GM19023 (cell line): ENCODE results near the gene SORCS2.

Experiments
- ATAC-seq: cut with Tn5 transposase; IDR thresholded peaks from one replicate; pipeline ENCODE4 v1.9.1; 2021; ENCODE audit warnings: mild to moderate bottlenecking, moderate library complexity; ENCODE audit not compliant: unreplicated experiment

The SORCS2 gene

DNA sequence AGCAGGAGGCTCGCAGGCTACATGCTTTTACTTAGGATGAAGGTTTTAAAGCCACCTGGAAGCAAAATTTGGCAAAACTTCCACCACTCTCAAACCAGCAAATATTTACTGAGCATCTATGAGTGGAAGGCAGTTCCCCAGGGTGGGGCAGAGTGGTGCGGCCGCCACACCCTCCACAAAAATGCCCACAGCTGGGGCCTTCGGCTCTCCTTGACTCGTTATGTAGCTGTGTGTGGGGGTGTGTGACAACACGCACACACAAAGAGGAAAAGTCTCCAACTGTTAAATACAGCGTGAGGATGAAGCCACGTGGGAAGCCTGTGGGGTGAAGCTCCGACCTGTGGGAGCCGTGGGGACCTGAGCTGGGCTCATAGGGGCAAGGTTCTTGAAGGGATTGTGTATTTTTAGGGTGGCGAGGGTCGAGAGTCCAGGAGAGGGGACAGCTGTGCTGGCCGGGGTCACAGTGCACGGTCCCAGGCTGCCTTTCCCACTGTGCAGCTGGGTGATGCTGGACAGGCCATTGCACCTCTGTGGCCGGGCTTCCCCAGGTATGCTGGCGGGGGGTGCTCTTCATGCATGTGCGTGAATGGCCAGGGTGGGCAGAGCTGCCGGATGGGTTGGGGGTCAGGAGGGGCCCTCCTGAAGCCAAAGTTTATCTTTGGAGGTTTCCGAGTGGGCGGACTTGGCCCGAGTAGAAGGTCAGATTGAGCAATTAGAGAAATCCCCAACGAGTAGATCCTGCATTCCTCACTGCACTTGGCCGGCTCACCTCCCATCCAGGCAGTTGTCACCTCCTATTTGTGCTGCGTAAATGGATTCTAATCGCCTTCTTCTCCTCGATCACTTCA is 25.4 kb downstream of the SORCS2 start:
- ATAC-seq = no peak

DNA sequence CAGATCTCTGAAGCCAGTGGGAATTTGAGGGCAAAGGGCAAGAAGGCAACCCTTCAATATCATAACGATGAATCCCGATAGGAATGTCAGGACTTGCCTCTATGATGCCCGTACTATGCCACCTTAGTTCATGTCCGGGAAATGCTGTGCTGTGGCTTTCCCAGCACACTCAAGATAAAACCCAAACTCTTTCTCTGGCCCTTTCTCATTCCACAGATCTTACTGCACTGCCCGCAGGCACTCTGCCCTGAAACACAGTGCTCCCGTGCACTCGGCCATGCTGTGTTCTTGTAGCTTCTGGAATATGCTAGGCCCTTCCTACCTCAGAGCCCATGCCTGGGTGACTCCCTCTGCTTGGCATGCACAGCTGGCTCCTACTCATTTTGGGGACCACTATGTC is 26.3 kb downstream of the SORCS2 start:
- no peak for ATAC-seq

DNA sequence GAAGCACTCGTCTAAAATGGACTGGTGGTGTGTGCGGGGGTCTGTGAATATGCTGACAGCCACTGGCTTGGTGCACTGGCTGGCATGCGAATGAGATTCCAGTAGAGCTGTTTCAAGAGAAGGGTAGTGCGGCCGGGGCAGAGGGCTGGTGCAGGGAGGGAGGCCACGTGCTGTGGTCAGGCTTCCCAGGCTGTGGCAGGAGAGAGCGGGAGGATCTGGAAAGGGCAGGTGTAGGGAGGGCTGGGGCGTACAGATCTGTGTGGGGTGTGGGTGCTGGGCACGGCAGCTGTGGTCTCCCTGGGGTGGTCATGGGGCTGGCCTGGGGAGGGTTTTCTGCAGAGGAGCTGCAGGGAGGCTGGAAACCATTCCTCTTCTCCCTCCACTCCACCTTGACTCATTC is 30.2 kb downstream of the SORCS2 start:
- no peak for ATAC-seq

DNA sequence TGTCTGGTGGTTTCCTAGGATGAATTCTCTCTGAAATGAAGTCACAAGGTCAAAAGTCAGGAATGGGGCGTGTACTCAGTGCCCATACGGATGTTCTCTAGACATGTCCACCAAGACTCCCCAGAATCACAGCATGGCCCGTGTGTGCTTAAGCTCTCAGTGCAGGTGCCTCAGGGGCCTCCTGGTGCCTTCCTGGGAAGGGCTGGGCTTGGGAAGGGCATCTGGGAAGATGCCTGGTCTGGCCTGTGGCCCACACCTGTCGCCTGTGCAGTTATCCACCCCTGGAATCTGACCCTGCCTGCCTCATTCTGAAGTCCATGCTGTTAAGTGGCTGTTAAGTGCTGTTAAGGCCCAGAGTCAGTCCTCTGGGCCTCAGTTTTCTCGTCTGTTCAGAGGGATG is 31.2 kb downstream of the SORCS2 start:
- ATAC-seq = no peak

DNA sequence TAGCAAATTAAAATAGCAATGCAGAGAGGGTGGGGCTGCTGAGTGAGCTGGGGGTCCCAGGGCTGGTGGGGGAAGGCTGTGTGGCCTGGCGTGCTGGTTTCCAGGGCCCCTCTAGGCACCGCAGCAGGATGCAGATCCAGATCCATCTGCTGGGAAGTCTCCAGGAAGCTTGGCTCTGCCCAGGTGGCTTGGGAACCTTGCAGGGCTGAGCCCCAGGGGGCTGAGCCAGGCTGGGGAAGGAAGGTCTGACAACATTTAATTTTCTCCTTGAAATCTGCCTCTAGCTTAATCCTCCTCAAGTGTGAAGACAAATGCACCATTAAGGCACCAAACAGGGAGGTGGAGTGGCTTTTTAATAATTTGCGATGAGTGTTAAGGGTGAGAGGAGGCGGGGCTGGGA is 31.7 kb downstream of the SORCS2 start:
- no peak for ATAC-seq

DNA sequence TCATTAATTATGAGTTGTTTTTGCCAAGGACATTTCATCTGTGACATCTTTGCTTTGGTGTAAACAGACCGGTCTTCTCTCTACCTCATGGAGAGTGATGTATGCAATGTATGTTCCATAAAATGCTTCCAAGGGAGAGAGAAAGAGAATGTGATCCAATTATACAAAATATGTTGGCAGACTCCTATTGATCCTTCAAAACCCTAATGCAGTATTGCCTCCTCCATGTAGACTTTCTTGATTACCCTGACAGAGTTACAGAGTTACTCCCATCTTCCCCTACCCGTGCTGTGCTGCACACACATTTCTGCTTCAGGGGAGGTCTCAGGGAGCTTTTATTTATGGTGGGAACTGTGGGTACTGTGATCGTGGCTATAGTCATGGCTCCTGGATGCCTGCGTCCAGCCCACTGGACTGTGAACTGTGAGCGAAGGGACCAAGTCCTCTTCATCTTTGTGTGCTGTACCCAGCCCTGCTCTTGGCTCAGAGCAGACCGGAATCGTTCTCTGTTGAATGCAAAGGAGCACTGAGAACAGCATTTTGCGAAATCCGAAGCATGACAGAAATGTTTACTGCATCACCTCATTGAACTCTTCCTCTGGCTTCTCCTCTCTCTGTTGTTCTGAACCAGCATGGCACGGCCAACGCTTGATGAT is 32.7 kb downstream of the SORCS2 start:
- no peak for ATAC-seq

DNA sequence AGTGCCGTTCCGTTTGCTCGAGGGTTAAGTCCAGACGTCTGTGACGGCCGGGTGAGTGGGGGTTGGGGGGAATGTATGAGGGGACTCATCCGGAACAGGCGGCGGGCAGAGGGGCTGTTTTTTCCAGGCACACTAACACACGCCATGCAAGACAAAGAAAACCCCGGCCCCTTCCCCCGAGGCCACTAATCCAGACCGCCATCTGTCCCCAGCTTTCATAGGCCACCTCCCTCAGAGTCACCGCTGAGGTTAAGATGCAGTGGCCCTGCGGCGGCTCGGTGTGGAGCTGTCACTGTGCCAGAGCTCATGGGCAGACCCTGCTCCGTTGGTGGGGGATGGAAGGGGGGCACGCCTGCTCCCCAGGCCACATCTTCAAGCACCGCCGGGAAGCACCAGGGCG is 34.1 kb downstream of the SORCS2 start:
- ATAC-seq = no peak

DNA sequence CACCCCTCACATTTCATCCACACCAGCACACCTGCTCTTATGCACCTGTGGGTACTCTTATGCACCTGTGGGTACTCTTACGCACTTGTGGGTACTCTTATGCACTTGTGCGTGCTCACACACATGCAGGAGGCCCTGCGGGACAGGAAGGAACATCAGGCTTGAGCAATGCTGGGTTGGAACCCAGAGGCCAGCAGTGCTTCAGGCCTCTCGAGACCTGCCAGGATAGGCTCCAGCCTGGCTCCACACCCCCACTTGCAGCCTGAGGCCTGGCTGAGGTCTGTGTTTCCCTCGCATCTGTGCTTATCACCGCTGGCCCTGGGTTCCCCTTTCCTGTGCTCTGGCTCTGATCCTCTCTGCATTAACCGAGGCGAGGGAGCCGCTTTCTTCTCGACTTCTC is 34.7 kb downstream of the SORCS2 start:
- no peak for ATAC-seq

DNA sequence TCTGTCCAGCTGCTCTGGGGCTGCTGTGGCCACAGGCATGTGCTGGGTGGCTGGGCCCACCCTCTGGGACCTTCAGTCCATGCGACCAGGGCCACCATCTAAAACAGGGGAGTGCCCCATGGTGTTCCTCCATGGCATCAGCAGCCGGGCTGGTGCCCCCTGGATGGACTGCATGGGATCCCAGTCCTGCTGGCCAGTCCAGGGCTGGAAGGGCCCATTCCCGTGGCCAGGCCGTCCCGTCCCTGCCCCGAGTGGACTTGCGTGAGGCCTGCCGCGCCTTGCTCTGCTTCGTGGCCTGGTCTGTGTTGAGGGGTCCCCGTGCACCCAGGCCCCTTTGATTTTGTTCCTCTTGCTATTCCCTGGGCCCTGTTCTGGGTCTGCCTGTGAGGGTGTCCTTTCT is 36.4 kb downstream of the SORCS2 start:
- no peak for ATAC-seq

DNA sequence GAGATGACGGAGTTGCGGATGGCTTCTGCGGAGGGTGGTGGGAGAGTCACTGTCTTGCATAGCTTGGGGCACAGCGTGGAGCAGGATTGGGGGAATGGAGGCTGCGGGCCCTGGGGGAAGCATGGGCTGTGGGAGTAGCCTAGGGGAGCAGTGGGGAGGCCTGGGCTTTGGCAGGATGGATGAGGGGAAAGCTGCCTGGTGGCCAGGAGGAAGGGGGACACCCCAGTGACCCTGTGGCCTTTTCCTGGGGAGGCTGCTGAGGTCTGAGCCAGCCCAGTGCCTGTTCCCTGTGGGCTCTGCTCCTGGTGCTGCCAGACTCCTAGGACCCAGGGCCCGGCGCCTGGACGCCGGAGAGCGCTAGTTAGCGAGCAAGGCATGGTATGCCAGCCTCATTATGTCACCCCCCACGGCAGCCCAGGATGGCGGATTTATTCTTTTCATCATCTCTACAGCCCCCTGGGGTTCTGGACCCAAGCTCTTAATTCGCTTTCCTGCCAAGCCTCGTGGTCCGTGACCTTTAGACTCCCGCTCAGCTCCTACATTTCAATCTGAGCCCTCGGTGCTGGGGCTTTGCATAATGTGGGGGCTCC is 39.8 kb downstream of the SORCS2 start:
- no peak for ATAC-seq

DNA sequence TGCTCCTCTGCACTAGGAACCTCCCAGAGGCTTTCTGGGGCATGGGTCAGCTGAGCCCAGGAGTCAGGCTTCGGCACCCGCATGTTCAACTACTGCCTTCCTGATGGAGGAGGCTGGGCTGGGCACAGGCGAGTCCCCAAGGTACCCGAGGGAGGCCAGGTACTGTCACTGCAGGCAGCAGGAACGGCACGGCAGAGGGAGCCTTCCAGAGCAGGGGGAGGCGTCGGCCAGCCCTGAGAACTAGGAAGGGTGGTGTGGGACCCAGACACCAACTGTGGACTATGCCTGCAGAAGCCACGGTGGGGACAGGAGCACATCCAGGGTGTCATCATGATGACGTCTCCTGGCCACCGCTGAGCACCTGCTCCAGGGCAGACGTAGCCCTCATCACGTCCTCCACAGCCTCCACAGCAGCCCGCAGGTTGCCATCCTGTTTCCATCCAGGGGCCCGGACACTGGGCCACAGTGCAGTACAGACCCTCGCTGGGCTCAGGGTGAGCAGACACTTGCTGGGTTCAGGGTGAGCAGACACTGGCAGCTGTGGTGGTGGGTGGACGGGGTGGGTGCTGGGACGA is 40.8 kb downstream of the SORCS2 start:
- ATAC-seq = no peak

DNA sequence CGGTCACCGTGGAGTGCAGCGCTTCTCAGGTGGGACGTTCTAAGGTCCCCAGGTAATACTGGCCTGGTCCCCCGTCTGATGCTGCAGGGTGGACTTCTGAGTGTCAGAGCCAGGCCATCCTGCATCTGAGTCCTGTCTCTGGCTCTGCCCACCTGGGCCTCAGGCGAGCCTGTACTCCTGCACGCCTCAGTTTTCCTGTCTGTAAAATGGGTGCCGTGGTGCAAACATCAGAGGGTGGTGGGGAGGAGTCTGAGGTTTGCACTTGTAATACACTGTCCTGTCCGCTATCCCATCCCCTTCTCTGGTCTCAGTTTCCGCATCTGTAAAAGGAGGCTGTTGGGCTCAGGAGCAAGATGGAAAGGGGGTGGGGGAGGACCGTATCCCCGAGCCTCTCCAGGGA is 41.3 kb downstream of the SORCS2 start:
- no peak for ATAC-seq

DNA sequence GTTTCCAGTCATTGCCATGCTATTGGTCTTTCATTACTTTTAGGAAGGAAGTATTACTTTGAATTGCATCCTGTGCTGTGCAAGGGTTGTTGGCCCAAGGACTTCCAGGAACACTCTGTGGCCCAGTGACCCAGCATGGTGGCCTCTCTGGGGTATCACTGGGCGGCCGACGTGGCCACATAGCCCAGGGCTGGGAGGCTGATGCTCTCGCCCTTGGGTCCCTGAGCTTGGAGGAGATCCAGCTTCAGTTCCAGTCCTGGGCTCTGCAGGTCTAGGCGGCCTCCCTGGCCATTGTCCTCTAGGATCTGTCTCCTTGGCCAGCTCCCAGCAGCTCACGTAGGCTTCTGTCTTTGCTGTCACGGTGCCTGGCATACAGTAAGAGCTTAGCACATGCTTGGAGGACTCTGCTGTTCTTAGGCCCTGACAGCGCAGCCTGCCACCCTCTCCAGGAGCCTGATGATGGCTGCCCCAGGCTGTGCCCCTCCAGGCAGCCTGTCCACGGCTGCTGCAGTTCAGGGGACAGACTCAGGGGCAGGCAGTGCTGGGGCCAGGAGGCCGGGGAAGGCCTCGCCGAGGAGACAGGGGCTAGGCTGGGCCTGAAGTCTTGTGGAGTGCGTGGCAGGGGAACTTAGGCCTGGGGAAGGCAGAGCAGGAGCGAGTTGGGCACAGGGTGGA is 42.2 kb downstream of the SORCS2 start:
- no peak for ATAC-seq

DNA sequence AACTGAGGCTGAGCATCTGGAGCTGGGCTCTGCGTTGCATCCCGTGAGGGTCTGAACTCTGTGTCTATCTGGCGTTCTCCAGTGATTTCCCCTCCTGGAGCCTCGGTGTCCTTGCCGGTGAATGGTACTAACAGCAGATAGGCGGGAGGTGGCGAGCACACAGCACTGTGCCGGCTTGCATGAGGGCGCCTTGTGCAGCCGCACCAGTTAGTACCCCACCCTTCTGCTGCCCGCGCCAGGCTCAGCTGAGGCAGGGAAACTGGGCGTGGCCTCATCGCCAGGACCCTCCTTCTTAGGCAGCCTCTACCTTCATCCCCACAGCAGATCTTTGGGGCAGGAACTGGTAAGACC is 42.7 kb downstream of the SORCS2 start:
- no peak for ATAC-seq

DNA sequence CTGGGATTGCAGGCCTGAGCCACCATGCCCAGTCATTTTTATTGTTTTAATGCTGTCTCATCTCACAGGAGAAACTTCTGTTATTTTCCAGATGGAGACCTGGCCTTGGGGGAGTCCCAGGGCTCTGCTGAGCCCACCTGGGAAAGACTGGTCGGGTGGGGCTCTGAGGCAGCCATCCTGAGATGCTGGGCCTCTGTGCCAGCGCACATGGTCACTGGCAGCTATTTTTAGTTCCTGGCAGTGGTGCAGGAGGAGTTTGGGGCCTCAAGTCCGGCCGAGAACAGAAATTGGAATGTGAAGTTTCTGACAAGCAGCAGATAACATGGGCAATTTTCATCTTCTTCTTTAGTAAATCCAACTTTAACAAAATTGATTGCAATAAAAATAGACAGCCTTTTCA is 44.5 kb downstream of the SORCS2 start:
- ATAC-seq = no peak

DNA sequence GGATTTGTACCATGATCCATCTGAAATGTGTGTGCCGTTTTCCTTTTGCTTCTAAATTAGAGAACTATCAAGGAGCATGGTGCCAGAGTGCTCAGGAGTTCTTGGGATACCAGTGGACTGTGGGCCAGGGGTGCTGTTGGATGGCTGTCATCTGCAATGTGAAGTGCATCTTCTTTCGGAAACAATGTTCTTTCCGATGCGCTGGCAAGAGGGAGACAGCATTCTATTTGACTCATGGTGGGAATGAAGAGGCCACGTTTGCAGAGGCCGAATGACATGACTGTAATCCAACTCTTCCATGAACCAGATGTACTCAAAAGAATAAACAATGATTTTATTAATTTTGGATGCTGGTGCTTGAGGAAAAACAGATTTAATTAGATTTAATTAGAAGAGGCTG is 45.5 kb downstream of the SORCS2 start:
- no peak for ATAC-seq

DNA sequence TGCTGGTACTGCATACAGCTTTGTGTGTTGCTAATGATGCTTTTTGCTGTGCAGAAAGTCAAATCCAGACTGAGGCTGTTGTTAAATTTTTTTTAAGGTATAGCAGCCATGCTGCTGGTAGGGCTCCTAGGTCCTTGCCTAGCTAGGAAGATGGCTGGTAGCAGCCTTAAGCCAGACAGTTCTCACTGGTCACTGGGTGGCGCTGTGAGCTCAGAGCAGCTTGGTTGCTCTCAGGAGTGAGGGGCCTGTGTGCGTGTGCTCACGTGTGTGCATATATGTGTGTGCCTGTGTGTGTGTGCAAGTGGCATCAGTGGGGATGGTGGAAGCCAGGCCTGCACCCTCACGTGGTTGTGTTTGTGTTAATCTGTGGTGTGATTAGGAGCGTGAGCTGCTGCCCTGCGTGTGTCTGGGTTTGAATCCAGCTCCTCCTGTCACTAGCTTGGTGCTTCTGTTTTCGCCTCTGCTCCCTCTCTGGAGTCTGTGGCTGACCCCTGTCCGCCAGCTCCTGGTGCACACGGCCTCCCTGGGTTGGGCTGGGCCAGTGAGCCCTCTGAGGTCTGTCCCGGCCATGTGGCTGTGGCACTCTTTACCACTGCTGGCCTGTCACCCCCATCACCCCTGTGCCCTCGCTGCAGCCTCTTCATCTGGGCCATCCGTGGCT is 46.1 kb downstream of the SORCS2 start:
- ATAC-seq = no peak

DNA sequence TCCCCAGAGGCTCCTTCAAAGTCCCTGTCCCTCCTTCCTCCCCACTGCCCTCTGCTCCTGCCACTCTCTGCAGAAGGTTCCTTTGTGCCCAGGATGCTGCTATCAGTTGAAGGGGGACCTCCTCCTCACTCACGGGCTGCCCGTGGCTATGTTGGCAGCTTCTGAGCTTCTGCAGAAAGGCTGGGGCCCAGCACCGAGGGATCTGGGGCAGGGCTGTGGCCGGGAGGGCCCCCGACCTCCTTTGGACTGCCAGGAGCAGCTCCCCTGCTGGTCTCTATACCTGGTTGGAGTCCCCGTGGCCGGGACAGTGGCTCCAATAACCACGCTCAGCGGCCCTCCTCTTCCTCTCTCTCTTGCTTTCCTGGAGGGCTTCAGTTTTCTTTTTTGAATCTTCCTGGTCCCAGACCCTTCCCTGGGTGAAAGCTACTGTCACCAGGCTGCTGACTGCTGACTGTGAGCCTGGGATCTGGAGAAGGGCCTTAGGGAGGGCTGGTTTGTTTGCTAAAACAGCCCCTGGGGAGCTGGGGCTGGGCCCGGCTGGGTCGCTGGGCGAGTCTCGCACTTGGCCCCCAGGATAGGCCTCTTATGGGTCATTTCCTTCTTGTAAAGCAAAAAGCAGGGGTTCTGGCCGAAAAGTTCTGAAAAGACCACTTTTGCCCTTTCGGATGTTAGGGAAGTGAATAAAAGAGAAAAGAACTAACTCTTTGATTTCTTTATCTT is 46.9 kb downstream of the SORCS2 start:
- no peak for ATAC-seq

DNA sequence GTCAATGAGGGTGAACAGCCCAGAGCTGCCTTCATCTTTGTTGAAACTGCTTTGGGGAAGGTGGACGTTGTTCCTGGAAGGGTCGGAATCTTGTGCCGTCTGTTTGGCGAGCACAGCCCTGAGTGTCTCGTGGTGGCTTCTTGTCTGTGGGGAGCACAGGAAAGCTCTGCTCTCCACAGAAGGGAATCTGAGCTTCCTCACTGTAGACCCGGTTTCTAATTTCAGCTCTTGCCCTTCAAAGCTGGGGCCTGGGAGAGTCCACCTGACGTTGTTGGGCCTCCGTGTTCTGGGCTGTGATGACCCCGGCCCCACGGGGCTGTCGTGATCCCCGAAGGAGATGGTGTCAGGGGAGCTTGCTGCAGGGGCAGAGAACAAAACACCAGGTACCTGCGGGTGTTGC is 47.5 kb downstream of the SORCS2 start:
- ATAC-seq = no peak

DNA sequence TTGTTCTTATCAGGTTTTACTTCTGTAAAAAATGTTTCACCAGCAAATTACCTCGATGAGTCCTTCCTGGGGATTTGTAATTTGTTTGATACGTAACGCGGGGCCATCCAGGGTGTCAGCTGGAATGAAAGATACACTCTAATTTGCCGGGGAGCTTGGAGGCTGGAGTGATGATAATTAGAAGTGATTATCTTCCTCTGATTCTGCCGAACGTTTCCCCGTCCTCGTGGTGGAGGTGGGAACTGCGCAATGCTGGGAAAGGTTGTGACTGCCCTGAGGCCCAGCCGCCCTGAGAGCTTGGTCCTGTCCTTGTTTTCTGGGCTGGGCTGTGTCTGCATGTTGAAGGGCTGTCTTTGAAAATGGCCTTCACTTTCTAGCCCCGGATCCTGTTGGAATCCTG is 48.0 kb downstream of the SORCS2 start:
- ATAC-seq = no peak
